SK-N-SH treated with all-trans-retinoic acid at 6 μM for 48 hours (cell line): ENCODE data around the gene GID8.

Source experiments
- ARNTL ChIP-seq: fragments of 450-650 bp; formaldehyde crosslinking; IDR thresholded peaks from 2 replicates; pipeline ENCODE4 v1.5.0; 2020; ENCODE audit warnings: low read depth, mild to moderate bottlenecking, moderate library complexity, borderline replicate concordance
- CSDC2 ChIP-seq: fragments of 250-450 bp; sonication (Bioruptor Pico); IDR thresholded peaks from 2 replicates; pipeline ENCODE4 v1.5.0; 2020; ENCODE audit warnings: mild to moderate bottlenecking, moderate library complexity
- CSRNP3 ChIP-seq: fragments of 250-450 bp; sonication (Bioruptor Pico); IDR thresholded peaks from 2 replicates; pipeline ENCODE4 v1.5.1; 2021; ENCODE audit warnings: mild to moderate bottlenecking, moderate library complexity
- OSR1 ChIP-seq: fragments of 250-450 bp; sonication (Bioruptor Pico); IDR thresholded peaks from 2 replicates; pipeline ENCODE4 v1.8.0; 2022; ENCODE audit warnings: moderate library complexity, mild to moderate bottlenecking, inconsistent platforms
- POU6F1 ChIP-seq: fragments of 250-450 bp; sonication (Bioruptor Pico); IDR thresholded peaks from 2 replicates; pipeline ENCODE4 v1.8.0; 2021; ENCODE audit warnings: low read depth, mild to moderate bottlenecking, moderate library complexity, borderline replicate concordance
- SNAI2 ChIP-seq: fragments of 250-450 bp; sonication (Bioruptor Pico); IDR thresholded peaks from 2 replicates; pipeline ENCODE4 v1.5.0; 2020; ENCODE audit warnings: mild to moderate bottlenecking, moderate library complexity
- ZNF565 ChIP-seq: fragments of 450-650 bp; formaldehyde crosslinking; conservative IDR thresholded peaks from 2 replicates; pipeline ENCODE4 v1.5.0; 2020; ENCODE audit warnings: low read depth, mild to moderate bottlenecking, moderate library complexity

- TF ChIP-seq CSRNP3 (no peak), ARNTL (no peak), POU6F1 (CRISPR knock-in tag) (no peak), OSR1 (CRISPR knock-in tag) (no peak), ZNF565 (no peak), CSDC2 (no peak), SNAI2 (CRISPR knock-in tag) (no peak)
These were observed 14.5 kb downstream of the GID8 start, which contains the start of gene SLC17A9 for GRCh38 chr20:62952373-62952967.
